ENCODE data around the gene VAMP5. TPM values are rescaled to one million over a fixed set of nuclear protein-coding genes. Genes with fewer than 3 reads are reported as not detected.

The VAMP5 gene
- total and polyA plus RNA-seq, 9 of the 15 experiments (the other 6 are each of a cell fraction or from before 2014, with no cell fraction given), result 0.54 to 1.9 (median 1.5) TPM; not detected in 2

GRCh38 chr2:85600951-85601770, 16.9 kb downstream of the VAMP5 start:
- peaks cover 43% of the 10 kb centered on the region for H3K79me2 ChIP-seq (ENCODE audit: control insufficient read depth, insufficient read depth, low read length)

More at GRCh38 chr2:85600951-85601770, 16.9 kb downstream of the VAMP5 start:
- Histone ChIP-seq H2AFZ (ENCODE audit: low read depth, low read length) (no peak overlapping the region), H3K4me2 (ENCODE audit: insufficient read depth, low read length) (peak overlapping the region; percentile 100; the same call in 1 of the 2 replicates), H4K20me1 (replicated peaks; ENCODE audit: control insufficient read depth, insufficient read depth, low read length) (no peaks in the 10 kb centered on the region), H3K27me3 (ENCODE audit: control insufficient read depth in 2 of 2, insufficient read depth in 2 of 2, low read length in 2 of 2) (no peaks in the 10 kb centered on the region), H3K9me1 (ENCODE audit: control insufficient read depth, insufficient read depth, low read length) (no peaks in the 10 kb centered on the region), H3K27ac (ENCODE audit: extremely low read depth, low read depth, low read length) (no peak overlapping the region), H3K4me1 (replicated peaks in 1 of 2; ENCODE audit: control insufficient read depth in 2 of 2, insufficient read depth in 2 of 2, low read length in 2 of 2) (peaks cover 15 to 41% of the 10 kb centered on the region in 2 experiments; a peak in 4 of 5 replicates), H3K9me3 (replicated peaks; ENCODE audit: control insufficient read depth, insufficient read depth, low read depth, low read length) (no peaks in the 10 kb centered on the region), H3K36me3 (ENCODE audit: control insufficient read depth, insufficient read depth, low read length) (peaks cover 42% of the 10 kb centered on the region; the same call in 2 of the 3 replicates), H3K9ac (ENCODE audit: insufficient read depth in 1 of 2, low read depth in 2 of 2, low read length in 2 of 2) (peak overlapping the region in 1 of 2 experiments; percentile 96; a peak in 2 of 4 replicates), H3K4me3 (peak overlapping the region; percentile 79; the same call in 1 of the 2 replicates)
- intact Hi-C loops (cut with micrococcal nuclease), result loop anchor here (5.0 kb wide), 1 partner anchor 179 kb away; no protein-coding TSS in a partner anchor
- 68% methylated on average over 6 of the region's 6 CpGs for WGBS (ENCODE audit: insufficient coverage, low coverage, missing lambda C conversion rate)
- ATAC-seq, result no peak
- CTCF ChIA-PET (ENCODE audit: low intra/inter-chr PET ratio), result interaction anchor here (0.6 kb wide), 1 partner anchor 535 kb away, joined by 3 read pairs; no protein-coding TSS in a partner anchor
- POLR2A ChIA-PET, result interaction anchor here (0.6 to 4.5 kb wide), 8 partner anchors 9 to 835 kb away, joined by 3 to 25 read pairs (median 5); partner anchors contain the start of genes C2orf68, MAT2A and VAMP8
- no peak for TF ChIP-seq U2AF1 (optimal IDR thresholded peaks at IDR 0.05; ENCODE audit: low read depth, low read length)
- TF ChIP-seq ZNF280A (IDR thresholded peaks at IDR 0.05; ENCODE audit: low read depth, partially characterized antibody), result no peak
- in situ Hi-C loops (cut with MboI), result no loop called here
- no peak for FAIRE-seq
- no peak for DNase-seq (ENCODE audit: extremely low read depth in 1 of 4, low spot score in 3 of 4)
- no TSS peak for BruUV-seq (replicated peaks)

Measured in K562 (cell line).